Ishikawa (cell line): Measurements from ENCODE around the gene SMARCC1.

Source experiments
- CEBPB ChIP-seq: IDR thresholded peaks from 2 replicates; pipeline ENCODE4 v1.6.1; 2012
- CREB1 ChIP-seq: IDR thresholded peaks from 2 replicates; pipeline ENCODE4 v1.6.1; 2012; ENCODE audit warnings: low read depth
- EGR1 ChIP-seq: IDR thresholded peaks from 2 replicates; pipeline ENCODE4 v1.6.1; 2012
- EP300 ChIP-seq: IDR thresholded peaks from 2 replicates; pipeline ENCODE4 v1.6.1; 2012; ENCODE audit warnings: borderline replicate concordance
- FOXM1 ChIP-seq: IDR thresholded peaks from 2 replicates; pipeline ENCODE4 v1.6.1; 2012; ENCODE audit warnings: low read depth, borderline replicate concordance
- NFIC ChIP-seq: IDR thresholded peaks from 2 replicates; pipeline ENCODE4 v1.6.1; 2012
- RAD21 ChIP-seq: IDR thresholded peaks from 2 replicates; pipeline ENCODE4 v1.6.1; 2012; ENCODE audit warnings: low read depth
- REST ChIP-seq: IDR thresholded peaks from 2 replicates; pipeline ENCODE4 v1.6.1; 2012; ENCODE audit warnings: low read depth, mild to moderate bottlenecking
- TAF1 ChIP-seq: IDR thresholded peaks from 2 replicates; pipeline ENCODE4 v1.6.1; 2012; ENCODE audit warnings: low read depth, mild to moderate bottlenecking
- TCF12 ChIP-seq: IDR thresholded peaks from 2 replicates; pipeline ENCODE4 v1.6.1; 2012; ENCODE audit warnings: low read depth
- TEAD4 ChIP-seq: IDR thresholded peaks from 2 replicates; pipeline ENCODE4 v1.6.1; 2012
- USF1 ChIP-seq: IDR thresholded peaks from 2 replicates; pipeline ENCODE4 v1.6.1; 2012
- YY1 ChIP-seq: IDR thresholded peaks from 2 replicates; pipeline ENCODE4 v1.6.1; 2012; ENCODE audit warnings: low read depth
- ZBTB7A ChIP-seq: IDR thresholded peaks from 2 replicates; pipeline ENCODE4 v1.6.1; 2012; ENCODE audit warnings: low read depth
- TF ChIP-seq, protein P1 (sequence below): IDR thresholded peaks from 2 replicates; pipeline ENCODE4 v1.6.1; 2012

The SMARCC1 gene

GRCh38 chr3:47556351-47556750 is 225.3 kb downstream of the SMARCC1 start:
- TF ChIP-seq EP300 (no peak), NFIC (no peak), USF1 (no peak), RAD21 (no peak), CREB1 (no peak), CEBPB (no peak), EGR1 (no peak), ZBTB7A (no peak), REST (no peak), TCF12 (no peak)
- TF ChIP-seq, protein P1, sequence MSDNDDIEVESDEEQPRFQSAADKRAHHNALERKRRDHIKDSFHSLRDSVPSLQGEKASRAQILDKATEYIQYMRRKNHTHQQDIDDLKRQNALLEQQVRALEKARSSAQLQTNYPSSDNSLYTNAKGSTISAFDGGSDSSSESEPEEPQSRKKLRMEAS = no peak

GRCh38 chr3:47554335-47554734 is 227.4 kb downstream of the SMARCC1 start:
- TF ChIP-seq USF1 (no peak), TCF12 (no peak), NFIC (no peak)

DNA sequence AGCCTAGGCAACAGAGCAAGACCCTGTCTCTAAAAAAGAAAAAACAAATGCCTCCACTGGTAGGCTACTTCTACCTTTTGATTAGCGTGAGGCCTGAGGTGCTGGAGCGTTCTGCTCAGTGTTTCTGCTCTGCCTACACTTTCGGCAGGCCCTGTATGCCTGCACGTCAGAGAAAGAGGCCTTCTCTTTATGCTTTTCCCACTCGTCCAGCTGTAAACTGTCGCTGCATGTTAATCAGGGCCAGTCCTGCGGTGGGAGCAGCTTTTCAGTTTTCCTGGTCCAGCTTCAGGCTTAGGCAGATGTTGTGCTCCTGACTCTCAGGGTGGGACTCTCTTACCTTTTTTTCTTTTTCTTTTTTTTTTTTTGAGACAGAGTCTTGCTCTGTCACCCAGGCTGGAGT is 228.3 kb downstream of the SMARCC1 start:
- TF ChIP-seq REST = no peak
- no peak for TF ChIP-seq TEAD4
- TF ChIP-seq CREB1 = no peak
- no peak for TF ChIP-seq CEBPB
- TF ChIP-seq TAF1 = no peak
- no peak for TF ChIP-seq NFIC
- no peak for TF ChIP-seq YY1
- no peak for TF ChIP-seq ZBTB7A
- no peak for TF ChIP-seq USF1
- no peak for TF ChIP-seq RAD21
- no peak for TF ChIP-seq EP300
- TF ChIP-seq, protein P1 = no peak
- TF ChIP-seq TCF12 = no peak
- TF ChIP-seq FOXM1 = no peak
- TF ChIP-seq EGR1 = no peak

DNA sequence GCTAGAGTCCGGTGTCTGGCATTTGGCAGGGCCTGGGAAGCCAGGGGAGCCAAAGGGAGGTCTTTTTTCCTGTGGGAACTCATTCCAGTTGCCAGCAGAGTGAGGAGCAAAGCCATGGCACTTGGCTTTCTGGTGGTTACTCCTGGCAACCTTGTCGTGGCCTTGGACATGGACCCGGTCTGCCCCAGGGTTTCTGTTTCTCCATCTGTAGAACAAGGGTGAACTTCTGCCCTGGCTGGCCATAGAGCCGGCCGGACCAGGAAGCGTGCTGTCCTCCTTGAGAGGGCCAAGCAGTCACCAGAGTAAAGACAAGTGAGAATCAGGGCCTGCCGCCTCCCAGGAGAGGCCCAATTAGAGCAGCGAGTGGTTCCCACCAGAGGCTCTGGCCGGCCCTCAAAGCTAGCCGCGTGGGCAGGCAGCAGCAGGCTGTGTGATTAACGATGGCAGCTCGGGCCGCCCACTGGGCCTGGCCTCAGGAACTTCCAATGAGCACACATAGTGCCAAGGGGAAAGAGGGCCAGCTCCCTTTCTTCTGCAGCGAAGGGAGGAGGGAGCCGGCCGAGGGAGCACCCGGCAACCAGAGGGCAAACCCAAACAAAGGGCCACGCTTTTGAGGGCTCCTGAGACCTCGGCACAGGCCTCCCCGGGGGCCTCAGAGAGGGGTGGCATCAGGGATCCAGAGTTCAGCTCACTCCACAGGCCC is 239.1 kb downstream of the SMARCC1 start:
- TF ChIP-seq RAD21 = peak; percentile 5; the same call in 1 of the 2 replicates
- TF ChIP-seq FOXM1 = no peak
- TF ChIP-seq EGR1 = peak; percentile 75
- no peak for TF ChIP-seq NFIC
- TF ChIP-seq CEBPB = no peak
- no peak for TF ChIP-seq TAF1
- TF ChIP-seq, protein P1 = peak; percentile 96
- TF ChIP-seq YY1 = no peak
- no peak for TF ChIP-seq TEAD4
- TF ChIP-seq REST = no peak
